ENCODE data around the gene MISP. TPM values are rescaled to one million over a fixed set of nuclear protein-coding genes. Genes with fewer than 3 reads are reported as not detected.

Gene MISP
- total RNA-seq, 4 donors from 2014 or later, result not detected

- TF ChIP-seq CTCF (IDR thresholded peaks at IDR 0.05; ENCODE audit: low read depth), result no peak
Observed at GRCh38 chr19:772063-772462, 21.2 kb downstream of the MISP start.

GRCh38 chr19:772730-773436 lies 22.0 kb downstream of the MISP start:
- TF ChIP-seq CTCF (IDR thresholded peaks at IDR 0.05; ENCODE audit: low read depth), result no peak

- no peak for TF ChIP-seq CTCF (IDR thresholded peaks at IDR 0.05; ENCODE audit: low read depth)
Observed at GRCh38 chr19:776549-776948, 25.6 kb downstream of the MISP start.

GRCh38 chr19:778910-779653 lies 28.2 kb downstream of the MISP start:
- no peak for TF ChIP-seq CTCF (IDR thresholded peaks at IDR 0.05; ENCODE audit: low read depth)

GRCh38 chr19:780935-781334 lies 30.0 kb downstream of the MISP start:
- no peak for TF ChIP-seq CTCF (IDR thresholded peaks at IDR 0.05; ENCODE audit: low read depth)

GRCh38 chr19:781800-782184 lies 30.9 kb downstream of the MISP start:
- no peak for TF ChIP-seq CTCF (IDR thresholded peaks at IDR 0.05; ENCODE audit: low read depth)

- no peak for TF ChIP-seq CTCF (IDR thresholded peaks at IDR 0.05; ENCODE audit: low read depth)
Observed at GRCh38 chr19:782185-782877, 31.4 kb downstream of the MISP start.

Measured in subcutaneous adipose tissue (tissue), 4 donors.